A549 (cell line): Measurements from ENCODE around the gene GRIK2.

Source experiments
- CHD2 ChIP-seq: fragments of 150-350 bp; IDR thresholded peaks from 2 replicates; pipeline ENCODE4 v1.6.1; 2014; ENCODE audit warnings: low read length; ENCODE audit not compliant: partially characterized antibody
- POLR2A ChIP-seq: IDR thresholded peaks from 2 replicates; pipeline ENCODE4 v1.6.1; 2012; ENCODE audit warnings: mild to moderate bottlenecking, low read length
- RAD21 ChIP-seq, 2 experiments: fragments of >200 bp in 1 of 2; sonication (Bioruptor Twin) in 1 of 2; formaldehyde crosslinking in 1 of 2; IDR thresholded peaks in 1 of 2; conservative IDR thresholded peaks in 1 of 2; 2 replicates in 1 of 2; 3 replicates in 1 of 2; pipeline ENCODE4 v1.6.1; 2012 to 2018; ENCODE audit warnings: inconsistent platforms in 1 of 2
- SMC3 ChIP-seq: fragments of >200 bp; sonication (Bioruptor Twin); formaldehyde crosslinking; IDR thresholded peaks from 3 replicates; pipeline ENCODE4 v1.6.1; 2018; ENCODE audit warnings: inconsistent platforms

DNA sequence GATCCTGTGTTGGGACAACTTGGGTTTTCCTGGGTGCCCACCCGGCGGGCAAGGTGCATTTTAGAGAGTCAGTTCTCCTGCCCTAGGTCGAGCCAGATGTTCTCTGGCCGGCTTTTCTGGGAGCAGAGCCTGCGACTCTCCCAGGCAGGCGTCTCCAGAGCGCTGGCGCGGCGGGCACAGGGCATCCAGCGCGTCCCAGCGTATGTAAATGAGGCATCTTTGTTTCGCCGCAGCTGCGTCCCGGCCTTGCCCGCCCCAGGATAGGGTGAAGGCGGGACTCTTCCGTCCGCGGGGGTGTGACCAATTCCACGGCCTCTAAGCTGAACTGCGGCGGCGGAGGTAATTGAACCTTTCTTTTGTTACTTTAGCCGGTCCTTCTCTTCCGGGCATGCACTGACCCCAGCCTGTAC lies 9.1 kb downstream of the GRIK2 start:
- TF ChIP-seq SMC3, result no peak
- no peak for TF ChIP-seq POLR2A
- no peak for TF ChIP-seq CHD2
- no peak for TF ChIP-seq RAD21 (conservative IDR thresholded peaks at IDR 0.05 in 1 of 2, IDR thresholded peaks at IDR 0.05 in 1 of 2)
